HepG2 (cell line): Measurements from ENCODE around the gene ADAMTS2. TPM values are rescaled to one million over a fixed set of nuclear protein-coding genes. Genes with fewer than 3 reads are reported as not detected.

Experiments
- ATAC-seq: fragments of 200-7000 bp; cut with Tn5 transposase; 3 replicates; pipeline ENCODE4 v1.9.1; 2020; ENCODE audit warnings: mild to moderate bottlenecking, moderate library complexity
- BruUV-seq: library from RNA; stranded (reverse); fragments of 400-500 nt; replicated peaks from 2 replicates; lab custom pipeline; 2021; lab: Mats Ljungman, UMichigan
- CTCF ChIA-PET: fragments of 300-600 bp; formaldehyde crosslinking; extraction: SDS; loops from one replicate; lab custom pipeline; 2021; ENCODE audit warnings: low total read pairs, inconsistent platforms, low intra/inter-chr PET ratio; lab: Yijun Ruan, JAX
- POLR2A ChIA-PET: fragments of 350-600 bp; sonication (Branson Sonifier 250); formaldehyde crosslinking; loops from one replicate; lab custom pipeline; 2020; ENCODE audit warnings: antibody characterized with exemption, inconsistent platforms; lab: Yijun Ruan, JAX
- DNase-seq: peaks from one replicate; pipeline ENCODE4 v3.0.0-alpha.2; 2015; ENCODE audit warnings: low spot score
- FAIRE-seq: peaks from 3 replicates; lab custom pipeline; 2011; peaks lifted over from hg19 to GRCh38; lab: Jason Lieb, UNC
- H2AFZ ChIP-seq: one replicate; pipeline ENCODE4 v1.6.1; 2011; ENCODE audit warnings: low read length, inconsistent platforms
- H3K27ac ChIP-seq: fragments of 300-600 bp; 3 replicates; pipeline ENCODE4 v1.8.0; 2011; ENCODE audit warnings: mixed run types, mild to moderate bottlenecking, mixed read lengths, low read length, inconsistent platforms; ENCODE audit not compliant: insufficient read depth; ENCODE audit errors: extremely low read length
- H3K27me3 ChIP-seq, 2 experiments: fragments of 200-600 bp in 1 of 2; 2 replicates in 1 of 2; 3 replicates in 1 of 2; pipeline versions ENCODE4 v1.6.0 to v1.8.0; 2011; ENCODE audit warnings: low read length in 2 of 2, mild to moderate bottlenecking in 2 of 2, moderate library complexity in 2 of 2, inconsistent platforms in 1 of 2; ENCODE audit not compliant: insufficient read depth in 2 of 2, control insufficient read depth in 1 of 2
- H3K36me3 ChIP-seq, 2 experiments: fragments of 200-600 bp in 1 of 2; replicated peaks in 1 of 2; 2 replicates in 1 of 2; 3 replicates in 1 of 2; pipeline versions ENCODE4 v1.5.1 to v1.8.0; 2011; ENCODE audit warnings: low read length in 2 of 2, inconsistent platforms in 1 of 2; ENCODE audit not compliant: insufficient read depth in 2 of 2, control insufficient read depth in 1 of 2
- H3K4me1 ChIP-seq: 2 replicates; pipeline ENCODE4 v1.5.1; 2012; ENCODE audit warnings: low read length, inconsistent platforms; ENCODE audit not compliant: insufficient read depth
- H3K4me2 ChIP-seq: 2 replicates; pipeline ENCODE4 v1.6.0; 2011; ENCODE audit warnings: low read depth, low read length, inconsistent platforms
- H3K4me3 ChIP-seq, 3 experiments: fragments of 200-600 bp in 1 of 3; sonication (generic), shearing (Covaris generic) in 1 of 3; replicated peaks in 1 of 3; 2 replicates each; pipeline ENCODE4 v1.5.1; 2011 to 2016; ENCODE audit warnings: low read length in 3 of 3, inconsistent platforms in 2 of 3, low read depth in 2 of 3, mild to moderate bottlenecking in 2 of 3, control low read depth in 1 of 3, mixed read lengths in 1 of 3; ENCODE audit not compliant: insufficient read depth in 1 of 3
- H3K79me2 ChIP-seq: one replicate; pipeline ENCODE4 v1.6.1; 2011; ENCODE audit warnings: low read length, inconsistent platforms; ENCODE audit not compliant: insufficient read depth
- H3K9ac ChIP-seq: 2 replicates; pipeline ENCODE4 v1.6.0; 2011; ENCODE audit warnings: mild to moderate bottlenecking, low read depth, low read length, inconsistent platforms; ENCODE audit not compliant: insufficient read depth
- H3K9me3 ChIP-seq: 2 replicates; pipeline ENCODE4 v1.5.1; 2012; ENCODE audit warnings: mild to moderate bottlenecking, low read length
- H4K20me1 ChIP-seq: 2 replicates; pipeline ENCODE4 v1.6.0; 2011; ENCODE audit warnings: inconsistent platforms, mild to moderate bottlenecking, low read length, moderate library complexity; ENCODE audit not compliant: insufficient read depth
- ATM ChIP-seq: fragments of 450-650 bp; IDR thresholded peaks from 2 replicates; pipeline ENCODE4 v1.7.1; 2017; ENCODE audit warnings: mild to moderate bottlenecking, borderline replicate concordance
- SNAI1 ChIP-seq: sonication (generic); formaldehyde crosslinking; IDR thresholded peaks from 2 replicates; pipeline ENCODE4 v1.5.0; 2020; ENCODE audit warnings: mild to moderate bottlenecking, missing genetic modification reagents, borderline replicate concordance
- THYN1 ChIP-seq: sonication (generic); formaldehyde crosslinking; IDR thresholded peaks from 2 replicates; pipeline ENCODE4 v1.8.1; 2023; ENCODE audit warnings: low read depth, mild to moderate bottlenecking, moderate library complexity, missing genetic modification reagents, borderline replicate concordance
- ZKSCAN8 ChIP-seq: IDR thresholded peaks from 2 replicates; pipeline ENCODE4 v1.6.1; 2016; ENCODE audit warnings: borderline replicate concordance, missing genetic modification reagents, missing compliant biosample characterization
- ZNF709 ChIP-seq: sonication (generic); formaldehyde crosslinking; IDR thresholded peaks from 2 replicates; pipeline ENCODE4 v1.5.0; 2020; ENCODE audit warnings: mild to moderate bottlenecking, missing genetic modification reagents
- WGBS: methylation state at CpG from one replicate; pipeline ENCODE4 v1.1.6; 2017; ENCODE audit warnings: low lambda C conversion rate; 5-methylcytosine and 5-hydroxymethylcytosine counted together
- in situ Hi-C: cut with HindIII; loops from 2 replicates; pipeline ENCODE4 v1.10.0; 2017; ENCODE audit warnings: low pct_unique_long_range_greater_than_20kb; ENCODE audit not compliant: extremely low pct_ligation_motif_present
- intact Hi-C: fragments of 100-400 bp; cut with micrococcal nuclease; formaldehyde crosslinking; loops from one replicate; pipeline ENCODE4 v1.10.0; 2022; ENCODE audit not compliant: unreplicated experiment
- polyA plus RNA-seq, 8 experiments: library from polyadenylated mRNA; depleted of rRNA in 3 of 8; stranded (reverse) in 7 of 8; unstranded in 1 of 8; fragments of >200 nt; fragmentation: Illumina TruSeq in 4 of 8; extraction: Trizol in 4 of 8; gene quantifications; 2 replicates each; pipeline versions ENCODE4 v1.2.1 to v1.2.3, GENCODE V29; 2011 to 2016; ENCODE audit warnings: low read depth in 4 of 8, missing spikeins in 1 of 8, mixed read lengths in 1 of 8; ENCODE audit not compliant: insufficient read depth in 1 of 8
- total RNA-seq, 5 experiments: library from RNA; depleted of rRNA; stranded (reverse); fragments of >200 nt; fragmentation: Illumina TruSeq; extraction: Trizol; gene quantifications; 2 replicates each; pipeline ENCODE4 v1.2.3, GENCODE V29; 2016; ENCODE audit warnings: low read depth in 1 of 5
- TF ChIP-seq, protein P1 (sequence below): sonication (generic); formaldehyde crosslinking; IDR thresholded peaks from 2 replicates; pipeline ENCODE4 v1.5.0; 2020; ENCODE audit warnings: missing genetic modification reagents

Gene ADAMTS2
- total and polyA plus RNA-seq, 2 of the 13 experiments (the other 11 are each of a cell fraction or from before 2014, with no cell fraction given) = 0.24 to 3.5 TPM

DNA sequence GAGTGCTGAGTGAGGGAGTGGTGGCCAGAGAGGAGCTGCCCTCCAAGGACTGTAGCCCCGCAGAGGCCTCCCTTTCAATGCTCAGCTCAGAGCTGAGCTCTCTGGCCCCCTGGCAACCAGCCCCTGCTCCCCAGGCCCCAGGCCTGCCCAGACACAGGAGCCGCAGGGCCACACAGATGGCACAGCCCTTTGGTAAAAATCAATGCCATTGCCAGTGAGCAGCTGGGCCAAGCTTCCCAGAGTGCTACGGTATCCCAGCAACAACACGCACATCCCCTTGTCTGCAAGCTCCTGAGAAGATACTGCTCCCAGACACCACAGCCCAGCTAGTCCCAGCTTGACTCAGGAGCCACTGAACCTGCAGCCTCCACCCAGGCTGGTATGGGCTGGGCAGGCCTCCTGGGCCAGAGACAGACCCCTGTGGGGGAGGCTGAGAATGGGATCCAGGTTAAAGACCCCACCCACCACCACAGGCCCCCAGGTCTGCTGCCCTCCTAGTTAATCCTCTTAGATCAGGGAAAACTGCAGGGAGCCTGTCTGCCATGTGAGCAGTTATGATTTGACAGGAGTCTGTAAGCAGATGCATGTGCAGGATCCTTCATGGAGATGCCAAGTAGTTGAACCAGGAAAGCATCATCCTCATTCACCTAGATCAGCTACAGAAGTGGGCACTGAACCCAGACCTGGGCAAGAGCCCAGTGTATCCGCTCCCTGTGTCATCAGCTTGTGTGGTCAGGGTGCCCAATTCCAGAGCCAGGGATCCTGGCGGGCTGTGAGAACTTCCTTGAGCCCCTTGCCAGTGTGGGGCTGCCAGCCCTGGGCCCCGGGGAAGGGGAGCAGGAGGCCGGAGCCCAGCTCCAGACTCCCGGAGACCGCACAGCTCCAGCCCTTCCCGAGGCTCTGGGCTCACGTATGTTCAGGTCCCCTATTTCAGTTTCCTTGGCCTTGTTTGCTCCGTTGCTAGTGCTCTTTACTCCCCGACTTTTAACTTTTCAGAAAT is 26.7 kb upstream of the ADAMTS2 start:
- CTCF ChIA-PET = no interaction called here
- POLR2A ChIA-PET = no interaction called here
- DNase-seq = no peak

DNA sequence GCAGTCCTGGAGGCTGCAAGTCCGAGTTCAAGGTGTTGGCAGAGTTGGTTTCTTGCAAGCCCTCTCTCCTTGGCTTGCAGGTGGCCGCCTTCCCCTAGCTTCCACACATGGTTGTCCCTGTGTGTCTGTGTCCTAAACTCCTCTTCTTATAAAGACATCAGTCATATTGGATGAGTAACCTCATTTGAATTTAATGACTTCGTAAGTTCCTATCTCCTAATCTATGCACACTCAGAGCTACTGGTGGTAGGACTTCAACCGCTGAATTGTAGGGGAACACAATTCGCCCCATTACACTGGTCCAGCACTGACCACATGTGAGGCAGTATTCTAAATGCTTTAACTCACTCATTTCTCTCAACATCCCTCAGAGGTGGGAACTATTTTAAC is 25.9 kb upstream of the ADAMTS2 start:
- H3K4me1 ChIP-seq = no peaks in the 10 kb centered on the region
- DNase-seq (no peak), ATAC-seq (no peak), FAIRE-seq (no peak)
- H3K4me3 ChIP-seq = no peak overlapping the region
- intact Hi-C loops = no loop called here
- ChIA-PET CTCF (no interaction called here), POLR2A (no interaction called here)
- H3K9ac ChIP-seq = no peak overlapping the region
- H4K20me1 ChIP-seq = no peaks in the 10 kb centered on the region
- in situ Hi-C loops = no loop called here
- 31% methylated on average over 5 of the region's 5 CpGs for WGBS
- no peak overlapping the region for H3K4me2 ChIP-seq
- no TSS peak for BruUV-seq
- peaks cover 7 to 80% of the 10 kb centered on the region in 2 experiments; a peak in 4 of 5 replicates for H3K27me3 ChIP-seq
- no peak overlapping the region for H2AFZ ChIP-seq
- H3K36me3 ChIP-seq = no peaks in the 10 kb centered on the region
- H3K79me2 ChIP-seq = no peaks in the 10 kb centered on the region
- no peak for TF ChIP-seq ZNF709 (CRISPR knock-in tag)
- no peak for TF ChIP-seq THYN1 (CRISPR knock-in tag)
- TF ChIP-seq ATM = no peak
- TF ChIP-seq SNAI1 = no peak
- no peak for TF ChIP-seq ZKSCAN8
- H3K27ac ChIP-seq = no peak overlapping the region
- H3K9me3 ChIP-seq = no peaks in the 10 kb centered on the region

More for the DNA sequence above, 26.7 kb upstream of the ADAMTS2 start:
- Histone ChIP-seq H3K9ac (no peak overlapping the region), H2AFZ (no peak overlapping the region), H3K9me3 (no peaks in the 10 kb centered on the region), H3K27me3 (peaks cover 7 to 71% of the 10 kb centered on the region in 2 experiments; a peak in 4 of 5 replicates), H3K36me3 (no peaks in the 10 kb centered on the region), H3K79me2 (no peaks in the 10 kb centered on the region), H3K4me2 (no peak overlapping the region)
- TF ChIP-seq, protein P1, sequence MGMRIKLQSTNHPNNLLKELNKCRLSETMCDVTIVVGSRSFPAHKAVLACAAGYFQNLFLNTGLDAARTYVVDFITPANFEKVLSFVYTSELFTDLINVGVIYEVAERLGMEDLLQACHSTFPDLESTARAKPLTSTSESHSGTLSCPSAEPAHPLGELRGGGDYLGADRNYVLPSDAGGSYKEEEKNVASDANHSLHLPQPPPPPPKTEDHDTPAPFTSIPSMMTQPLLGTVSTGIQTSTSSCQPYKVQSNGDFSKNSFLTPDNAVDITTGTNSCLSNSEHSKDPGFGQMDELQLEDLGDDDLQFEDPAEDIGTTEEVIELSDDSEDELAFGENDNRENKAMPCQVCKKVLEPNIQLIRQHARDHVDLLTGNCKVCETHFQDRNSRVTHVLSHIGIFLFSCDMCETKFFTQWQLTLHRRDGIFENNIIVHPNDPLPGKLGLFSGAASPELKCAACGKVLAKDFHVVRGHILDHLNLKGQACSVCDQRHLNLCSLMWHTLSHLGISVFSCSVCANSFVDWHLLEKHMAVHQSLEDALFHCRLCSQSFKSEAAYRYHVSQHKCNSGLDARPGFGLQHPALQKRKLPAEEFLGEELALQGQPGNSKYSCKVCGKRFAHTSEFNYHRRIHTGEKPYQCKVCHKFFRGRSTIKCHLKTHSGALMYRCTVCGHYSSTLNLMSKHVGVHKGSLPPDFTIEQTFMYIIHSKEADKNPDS (CRISPR knock-in tag) = no peak
- TF ChIP-seq, all 625 proteins: peak for 0
- no peaks in the 10 kb centered on the region for H4K20me1 ChIP-seq
- FAIRE-seq (no peak), ATAC-seq (no peak; the same call in 2 of the 3 replicates)
- intact Hi-C loops = no loop called here
- H3K4me3 ChIP-seq = no peak overlapping the region
- no peaks in the 10 kb centered on the region for H3K4me1 ChIP-seq
- in situ Hi-C loops = no loop called here
- 23% methylated on average over 8 of the region's 14 CpGs for WGBS
- no TSS peak for BruUV-seq
- H3K27ac ChIP-seq = no peak overlapping the region
